ENCODE data around the gene TSPAN18.

TSPAN18 gene

DNA sequence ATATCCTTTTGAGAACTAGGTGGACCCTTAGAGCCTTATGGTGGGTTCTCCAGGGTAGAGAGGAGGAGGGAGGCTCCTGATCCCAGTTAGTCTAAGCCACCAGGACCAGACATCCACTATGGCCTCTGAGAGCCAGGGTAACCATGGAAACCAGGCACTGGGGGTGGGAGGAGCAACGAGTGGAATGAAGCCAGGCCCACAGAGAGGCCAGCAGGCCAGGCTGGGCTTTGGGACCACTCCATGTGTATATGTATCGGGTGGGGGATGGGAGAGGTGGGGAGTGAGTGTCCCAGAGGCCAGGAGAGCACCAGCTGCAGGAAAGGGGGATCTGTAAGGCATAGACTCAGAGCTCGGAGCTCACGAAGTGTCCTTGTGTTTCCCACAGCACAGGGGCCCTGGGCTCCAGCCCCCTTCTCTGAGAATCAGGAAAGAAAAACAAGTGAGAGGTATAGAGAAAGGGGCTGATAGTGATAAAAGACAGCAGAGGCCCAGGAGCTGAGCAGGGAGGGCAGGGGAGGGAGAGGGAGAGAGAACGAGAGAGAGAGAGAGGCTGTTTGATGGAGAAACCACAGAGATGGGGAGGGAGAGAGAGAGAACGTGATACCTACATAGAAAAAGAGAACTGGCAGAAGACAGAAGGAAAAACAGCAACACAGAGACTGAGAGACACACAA, 15.5 kb upstream of the TSPAN18 start:
- no peak for DNase-seq (ENCODE audit: low read depth)

DNA sequence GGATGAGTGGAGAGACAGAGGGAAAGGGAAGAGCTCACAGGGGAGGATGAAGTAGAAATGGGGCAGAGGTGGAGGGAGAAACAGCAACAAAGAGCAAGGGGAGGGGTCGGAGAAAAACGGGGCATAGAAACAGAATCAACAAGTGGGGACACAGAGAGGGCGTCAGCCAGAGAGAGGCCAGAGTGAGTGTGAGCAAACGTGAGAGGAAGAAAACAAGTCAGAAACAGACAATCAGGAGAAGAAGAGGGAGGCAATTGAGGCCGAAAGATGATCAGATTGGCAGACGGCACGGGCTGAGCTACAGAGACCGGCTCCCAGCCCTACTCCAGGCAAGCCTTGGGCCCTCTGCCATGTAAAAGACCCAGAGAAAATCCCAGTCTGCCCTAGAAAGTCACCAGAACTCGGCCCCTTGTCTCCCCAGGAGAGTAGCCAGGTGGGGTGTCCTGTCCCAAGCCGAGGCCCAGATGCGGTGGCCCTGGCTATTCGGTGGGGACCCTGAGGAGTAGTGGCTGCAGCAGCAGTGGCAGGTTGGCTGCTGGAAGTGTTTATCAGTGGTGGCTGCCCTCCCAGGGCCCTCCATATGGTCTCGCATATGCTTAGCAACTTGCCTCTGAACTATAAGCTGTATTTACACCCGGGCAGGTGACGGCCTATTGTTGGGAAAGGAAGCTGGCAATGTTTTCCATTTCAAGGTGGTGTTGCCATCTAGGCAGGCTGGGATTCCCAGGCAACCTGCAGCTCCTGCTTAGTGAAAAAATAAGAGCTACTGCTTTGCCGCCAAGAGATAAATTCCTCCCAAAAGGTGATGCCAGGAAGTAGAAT, 14.8 kb upstream of the TSPAN18 start:
- DNase-seq (ENCODE audit: low read depth), result no peak

DNA sequence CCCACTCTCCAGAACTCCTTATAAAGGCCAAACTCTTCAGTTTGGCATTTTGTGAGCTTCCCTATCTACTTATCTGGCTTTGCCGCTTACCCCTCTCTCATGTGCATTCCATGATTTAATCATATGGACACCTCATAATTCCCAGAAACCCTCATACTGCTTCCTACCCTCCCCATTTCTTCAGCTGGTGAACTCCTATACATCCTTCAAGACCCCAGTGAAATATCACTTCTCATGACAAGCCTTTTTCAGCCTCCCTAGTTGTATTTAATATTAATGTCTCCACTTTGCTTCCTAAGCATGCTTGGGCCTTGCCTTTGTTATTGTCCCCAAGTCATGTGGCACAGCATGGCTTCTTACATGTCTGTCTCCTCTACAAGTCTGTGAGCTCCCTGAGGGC, 13.7 kb upstream of the TSPAN18 start:
- DNase-seq (ENCODE audit: low read depth), result no peak

DNA sequence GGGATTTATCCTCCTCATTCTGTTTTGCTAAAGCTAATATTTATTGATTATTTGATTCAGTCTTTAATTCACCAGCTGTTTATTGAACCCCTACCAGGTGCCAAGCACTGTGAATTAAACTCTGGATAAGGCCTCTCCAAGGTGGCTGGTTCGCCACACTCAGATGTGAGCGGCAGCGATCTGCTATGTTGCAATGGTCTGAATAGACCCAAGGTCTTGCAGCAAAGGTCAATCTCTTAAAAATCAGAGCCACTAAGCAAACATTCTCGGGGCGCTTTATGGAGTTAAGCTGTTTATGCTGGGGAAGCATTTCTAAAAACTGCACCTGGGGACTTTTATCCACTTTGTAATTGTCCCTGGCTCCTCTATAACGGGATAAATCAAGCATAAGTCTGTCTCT, 10.5 kb upstream of the TSPAN18 start:
- DNase-seq (ENCODE audit: low read depth), result no peak

DNA sequence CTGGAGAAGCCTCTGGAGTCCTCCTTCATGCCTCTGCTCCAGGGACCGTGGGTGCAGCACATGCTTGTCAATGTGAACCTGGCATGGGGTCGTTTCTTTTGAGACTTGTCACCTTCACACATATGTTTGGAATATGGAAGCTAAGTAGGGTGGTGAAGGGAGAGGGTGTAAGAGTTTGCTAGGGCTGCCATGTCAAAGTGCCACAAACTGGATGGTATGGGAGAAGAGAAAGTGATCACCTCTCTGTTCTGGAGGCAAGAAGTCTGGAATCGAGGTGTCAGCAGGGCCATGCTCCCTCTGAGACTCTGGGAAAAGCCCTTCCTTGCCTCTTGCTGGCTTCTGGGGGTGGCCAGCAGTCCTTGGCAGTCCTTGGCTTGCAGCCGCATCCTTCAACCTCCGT, 8.7 kb upstream of the TSPAN18 start:
- DNase-seq (ENCODE audit: low read depth), result no peak

DNA sequence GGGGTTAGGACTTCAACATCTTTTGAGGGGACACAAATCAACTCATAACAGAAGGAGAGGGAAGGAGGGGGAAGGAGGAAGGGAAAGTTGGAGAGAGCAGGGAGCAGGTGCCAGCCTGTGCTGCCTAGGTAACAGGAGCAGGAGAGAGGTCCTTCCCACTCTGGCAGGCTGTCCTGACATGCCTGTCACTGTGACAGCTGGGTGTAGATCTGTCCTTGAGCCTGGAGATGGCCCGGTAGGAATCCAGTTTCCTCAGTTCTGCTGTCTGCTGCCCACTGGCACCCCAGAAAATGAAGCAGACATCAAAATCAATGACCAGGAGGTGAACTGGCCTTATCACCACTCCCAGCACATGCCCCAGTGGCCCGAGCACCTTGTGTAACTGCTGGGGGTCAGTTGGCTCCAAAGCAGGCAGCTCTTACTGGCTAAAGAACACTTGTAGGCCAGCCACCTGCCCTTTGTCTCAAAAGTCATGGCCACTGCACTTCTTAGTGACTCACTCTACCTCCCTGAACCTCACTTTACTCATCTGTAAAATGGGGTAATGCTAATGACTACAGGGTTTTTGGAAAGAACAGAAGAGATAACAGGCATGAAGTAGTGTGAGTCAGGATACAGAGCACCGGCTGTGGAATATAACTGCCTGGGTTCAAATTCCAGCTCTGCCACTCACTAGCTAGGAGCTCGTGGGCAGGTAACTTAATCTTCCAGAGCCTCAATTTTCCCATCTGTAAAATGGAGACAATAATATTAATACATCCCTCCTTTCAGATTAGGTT, 8.0 kb upstream of the TSPAN18 start:
- DNase-seq (ENCODE audit: low read depth), result no peak

DNA sequence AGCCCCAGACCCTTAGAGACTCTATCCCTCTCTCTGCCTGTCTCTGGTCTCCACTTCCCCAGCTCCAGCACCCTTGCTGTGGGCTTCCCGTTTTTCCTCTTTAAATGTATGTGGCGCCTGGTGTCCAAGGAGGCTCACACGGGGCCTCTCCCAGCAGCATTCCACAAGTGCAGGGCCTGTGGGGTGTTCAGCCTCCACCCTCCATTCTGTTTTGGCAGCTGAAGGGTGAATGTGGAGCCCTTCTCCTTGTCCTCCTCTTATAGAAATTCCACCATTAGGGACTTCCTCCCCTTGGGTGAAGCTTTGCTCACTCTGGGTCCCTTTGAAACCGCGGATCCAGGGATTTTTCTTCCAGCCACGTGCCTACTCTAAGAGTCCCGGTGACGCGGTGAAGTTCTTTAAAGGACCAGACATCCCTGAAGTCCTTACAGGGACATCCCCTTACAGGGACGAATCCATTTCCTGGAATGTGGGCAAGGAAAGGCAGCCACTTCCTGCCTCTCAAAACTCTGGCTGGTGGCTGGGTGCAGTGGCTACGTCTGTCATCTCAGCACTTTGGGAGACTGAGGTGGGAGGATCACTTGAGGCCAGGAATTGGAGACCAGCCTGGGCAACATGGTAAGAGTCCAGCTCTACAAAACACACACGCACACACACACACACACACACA, 1.6 kb upstream of the TSPAN18 start:
- DNase-seq (ENCODE audit: low read depth), result no peak

DNA sequence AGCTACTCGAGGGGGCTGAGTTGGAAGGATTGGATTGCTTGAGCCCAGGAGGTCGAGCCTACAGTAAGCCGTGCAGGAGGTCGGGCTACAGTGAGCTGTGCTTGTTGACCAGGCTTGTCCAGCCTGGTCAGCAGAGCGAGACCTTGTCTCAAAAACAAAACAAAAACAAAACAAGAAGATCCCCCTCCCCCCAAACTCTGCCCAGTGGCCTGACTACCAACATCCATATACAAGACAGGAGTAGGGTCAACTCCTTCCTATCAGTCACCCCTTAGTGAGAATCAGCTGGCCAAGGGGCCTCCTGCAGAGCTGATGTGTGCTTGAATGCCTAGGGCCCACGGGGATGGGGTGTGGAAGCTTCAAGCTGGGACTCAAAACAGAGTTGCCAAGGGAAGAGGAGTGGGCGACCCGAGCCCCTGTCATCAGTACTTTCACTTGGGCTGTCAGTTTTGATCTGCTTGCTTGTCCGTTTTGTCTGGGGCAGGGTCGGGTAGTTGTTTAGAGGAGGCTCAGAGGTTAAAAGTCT, 942 bp upstream of the TSPAN18 start:
- DNase-seq (ENCODE audit: low read depth), result no peak

DNA sequence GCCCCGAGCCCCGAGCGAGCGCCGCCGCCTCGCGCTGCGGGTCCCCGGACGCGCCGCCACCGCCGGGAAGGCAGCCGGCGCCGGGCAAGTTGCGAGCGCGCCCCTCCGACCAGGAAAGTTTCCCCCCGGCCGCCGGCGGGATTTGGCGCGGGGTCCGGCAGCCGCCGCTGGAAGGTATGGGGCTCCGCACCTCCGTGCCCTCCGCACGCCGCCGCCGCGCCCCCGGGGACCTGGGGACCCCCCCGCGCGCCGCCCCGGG, 281 bp downstream of the TSPAN18 start:
- DNase-seq (ENCODE audit: low read depth), result no peak

DNA sequence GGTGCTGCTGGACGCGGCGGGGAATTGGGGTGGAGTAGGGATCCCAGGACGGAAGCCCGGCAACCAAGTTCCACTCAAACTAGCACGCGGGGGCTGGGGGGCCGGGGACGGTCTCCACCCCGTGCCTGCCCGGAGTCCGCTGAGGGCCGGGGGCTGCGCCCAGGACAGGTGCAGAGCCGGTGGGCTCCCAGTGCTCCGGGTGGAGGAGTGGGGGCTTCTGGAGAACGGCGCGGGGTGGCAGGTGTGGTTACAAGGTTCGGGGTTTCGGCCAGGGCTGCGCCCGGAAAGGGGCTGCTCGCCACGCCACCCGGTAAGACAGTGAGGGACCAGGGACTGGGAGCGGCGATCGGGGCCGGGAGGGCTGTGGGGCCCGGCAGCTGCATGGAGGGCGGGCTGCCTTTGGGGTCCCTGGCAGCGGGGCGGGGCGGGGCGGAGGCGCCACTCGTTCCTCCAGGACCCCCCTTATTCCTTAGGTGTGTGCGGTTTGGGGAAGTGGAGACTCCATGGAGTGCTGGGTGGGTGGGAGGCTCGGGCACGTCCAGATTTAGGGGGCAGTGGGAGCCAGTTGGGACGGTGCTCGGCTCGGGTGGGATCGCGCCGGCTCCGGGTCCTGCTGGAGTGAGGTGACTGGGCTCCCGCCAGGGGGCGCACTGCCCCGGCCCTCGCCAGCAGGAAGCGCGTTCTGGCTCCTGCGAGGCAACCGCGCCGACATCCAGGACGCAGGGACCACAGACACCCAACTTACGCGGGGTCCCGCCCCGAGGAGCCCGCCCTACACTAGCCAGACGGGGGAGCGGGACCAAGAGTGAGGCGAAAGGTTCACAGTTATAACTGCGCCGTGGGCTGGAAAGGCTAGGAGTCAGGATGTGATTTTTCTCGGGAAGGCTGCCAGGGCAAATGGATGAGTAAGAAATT, 868 bp downstream of the TSPAN18 start:
- peak; percentile 73 for DNase-seq (ENCODE audit: low read depth)

DNA sequence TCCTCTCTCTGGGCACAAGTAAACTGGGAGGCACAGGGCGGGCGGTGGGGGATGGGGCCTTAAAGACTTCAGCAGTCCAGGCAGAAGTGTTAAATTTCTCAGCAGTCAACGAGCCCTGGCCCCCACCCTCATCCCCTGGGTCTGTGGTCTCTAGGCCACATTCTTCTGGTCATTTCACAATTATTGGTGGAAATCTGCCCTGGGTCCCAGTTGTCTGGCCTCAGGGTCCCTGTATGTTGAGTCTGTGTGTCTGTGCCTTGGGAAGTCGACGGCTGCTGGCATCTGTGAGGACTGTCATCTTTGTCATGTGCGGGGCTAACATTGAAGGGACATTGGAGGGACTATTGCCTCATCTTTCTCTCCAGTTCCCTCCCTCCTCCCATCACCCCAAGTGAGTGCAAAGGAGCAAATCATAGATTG, 1.7 kb downstream of the TSPAN18 start:
- no peak for DNase-seq (ENCODE audit: low read depth)

DNA sequence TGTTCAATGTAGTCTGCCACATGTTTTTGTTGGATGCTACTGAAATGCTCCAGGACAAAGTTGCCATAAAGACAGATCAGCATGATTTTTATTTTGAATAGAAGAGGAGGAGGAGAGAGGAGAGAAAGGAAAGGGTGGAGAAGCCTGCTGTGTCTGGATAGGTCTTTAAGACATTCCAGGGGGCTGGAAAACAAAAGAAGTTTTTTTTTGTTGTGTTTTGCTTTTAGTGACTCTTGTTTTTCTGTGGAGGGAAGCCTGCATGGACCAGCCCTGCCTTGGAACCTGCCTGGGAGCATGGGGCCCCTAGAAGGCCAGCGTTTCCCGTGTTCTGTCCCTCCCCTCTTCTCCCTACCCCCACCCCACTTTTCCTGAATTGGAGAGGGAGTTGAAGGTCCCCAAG, 2.3 kb downstream of the TSPAN18 start:
- no peak for DNase-seq (ENCODE audit: low read depth)

DNA sequence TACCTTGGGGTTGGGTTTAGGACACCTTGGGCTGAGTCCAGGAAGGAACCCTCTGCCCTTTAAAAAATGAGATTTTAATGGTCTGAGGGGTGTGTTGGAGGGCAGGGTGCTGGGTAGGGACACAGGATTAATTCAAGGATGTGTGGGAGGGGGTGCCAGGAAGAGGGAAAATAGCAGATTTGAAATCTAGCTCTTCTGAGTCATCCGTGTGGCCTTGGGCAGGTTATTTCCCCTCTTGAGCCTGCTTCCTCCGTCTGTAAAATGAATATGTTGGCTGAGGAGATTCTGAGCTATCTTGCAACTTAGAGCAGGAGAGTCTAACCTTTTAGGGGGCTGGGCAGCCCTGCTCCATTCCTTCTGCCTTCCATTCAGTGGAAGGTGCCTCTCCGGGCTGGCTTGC, 3.0 kb downstream of the TSPAN18 start:
- DNase-seq (ENCODE audit: low read depth), result no peak

DNA sequence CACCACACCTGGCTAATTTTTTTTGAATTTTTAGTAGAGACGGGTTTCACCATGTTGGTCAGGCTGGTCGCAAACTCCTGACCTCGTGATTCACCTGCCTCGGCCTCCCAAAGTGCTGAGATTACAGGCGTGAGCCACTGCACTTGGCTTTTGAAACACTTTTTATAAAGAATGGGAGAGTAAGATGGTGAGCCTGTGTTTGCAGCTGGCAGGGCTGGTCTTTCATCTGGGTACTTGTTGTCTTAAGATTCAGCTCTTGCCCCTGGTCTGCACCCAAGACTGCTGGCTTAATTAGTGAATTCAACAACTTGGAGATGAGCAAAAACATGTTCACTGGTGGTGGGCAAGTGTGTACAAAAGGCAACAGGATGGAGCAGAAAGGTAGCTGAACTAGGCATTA, 4.0 kb downstream of the TSPAN18 start:
- DNase-seq (ENCODE audit: low read depth), result no peak

DNA sequence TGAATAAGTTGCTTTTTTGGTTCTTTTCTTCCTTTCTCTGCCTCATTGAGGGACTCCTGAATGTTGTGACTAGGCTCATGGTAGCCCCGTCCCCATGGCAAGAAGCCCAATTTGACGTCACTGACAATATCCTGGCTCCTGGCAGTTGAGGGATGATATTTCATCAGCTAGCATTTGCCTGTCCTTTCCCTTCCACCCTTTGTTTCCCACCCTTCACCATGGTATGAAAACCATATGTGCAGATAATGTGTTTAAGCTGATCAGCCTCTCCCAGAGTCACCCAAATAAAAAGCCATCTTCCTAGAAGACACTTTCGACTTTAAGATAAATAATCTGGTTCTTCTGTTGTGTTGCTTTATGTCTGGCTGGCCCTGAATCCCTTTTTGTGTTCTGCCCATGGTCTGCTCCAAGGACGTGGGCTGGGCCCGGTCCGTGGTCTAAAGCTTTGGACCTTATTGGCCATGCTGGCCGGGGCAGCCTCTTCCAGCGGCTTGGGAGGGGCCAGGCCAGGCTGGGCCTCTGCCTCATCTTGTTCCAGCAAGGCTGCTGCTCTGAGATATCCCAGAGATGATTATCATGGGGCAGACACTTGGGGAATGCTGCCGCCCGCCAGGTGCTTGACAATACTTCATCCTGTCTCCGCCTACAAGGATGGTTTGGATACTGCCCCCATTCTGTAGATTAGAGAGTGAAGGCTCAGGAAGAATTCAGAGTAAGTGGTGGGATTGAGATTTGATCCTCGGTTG, 5.1 kb downstream of the TSPAN18 start:
- no peak for DNase-seq (ENCODE audit: low read depth)

DNA sequence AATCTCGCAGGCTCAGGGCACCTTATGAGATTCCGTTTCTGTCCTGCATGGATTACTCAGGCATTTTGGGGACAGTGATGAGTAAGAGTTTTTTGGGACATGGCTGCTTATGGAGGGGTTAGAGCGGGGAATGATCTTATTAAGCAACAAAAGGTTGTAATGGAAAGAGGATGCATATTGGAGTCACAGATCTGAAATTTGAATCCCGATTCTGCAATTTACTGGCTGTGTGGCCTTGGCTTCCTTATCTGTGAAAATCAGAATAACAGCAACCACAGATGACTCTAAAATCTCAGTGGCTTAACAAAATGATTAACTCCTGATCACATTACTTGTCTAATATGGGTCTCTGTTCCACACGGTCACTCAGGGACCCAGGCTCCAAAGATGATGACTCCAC, 5.8 kb downstream of the TSPAN18 start:
- no peak for DNase-seq (ENCODE audit: low read depth)

DNA sequence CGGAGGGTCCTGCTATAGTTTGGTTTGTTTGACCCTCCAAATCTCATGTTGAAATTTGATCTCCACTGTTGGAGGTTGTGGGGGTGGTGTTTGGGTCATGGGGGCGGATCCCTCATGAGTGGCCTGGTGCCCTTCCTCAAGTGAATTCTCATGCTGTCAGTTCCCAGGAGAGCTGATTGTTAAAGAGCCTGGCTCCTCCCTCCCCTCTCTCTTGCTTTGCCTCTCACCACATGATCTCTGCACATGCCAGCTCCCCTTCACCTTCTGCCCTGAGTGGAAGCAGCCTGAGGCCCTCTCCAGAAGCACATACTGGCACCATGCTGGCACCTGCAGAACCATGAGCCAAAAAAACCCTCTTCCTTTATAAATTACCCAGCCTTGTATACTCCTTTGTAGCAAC, 7.1 kb downstream of the TSPAN18 start:
- DNase-seq (ENCODE audit: low read depth), result no peak

DNA sequence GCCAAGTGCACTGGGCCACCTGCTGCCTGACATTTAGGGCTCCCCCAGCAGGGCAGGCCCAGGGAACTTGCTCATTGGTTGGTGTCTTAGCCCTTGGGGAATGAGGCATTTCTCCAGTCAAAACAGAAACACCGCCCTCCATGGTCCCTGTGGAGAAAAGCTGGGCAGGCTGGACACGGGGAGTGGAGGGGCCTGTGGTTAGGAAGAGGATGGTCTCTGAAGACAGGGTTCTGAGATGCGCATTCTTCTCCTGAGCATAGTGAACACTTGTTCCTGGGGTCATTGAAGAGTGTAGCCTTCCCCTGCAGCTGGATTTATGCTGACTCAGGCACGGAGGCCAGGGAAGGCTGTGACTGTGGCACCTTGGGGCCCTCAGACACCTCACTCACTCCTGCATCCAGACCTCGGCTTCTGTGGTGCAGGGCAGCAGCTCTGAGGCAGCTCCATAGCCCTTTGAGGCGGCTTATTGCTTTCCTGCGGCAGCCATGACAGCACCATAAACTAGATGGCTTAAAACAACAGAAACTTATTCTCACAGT, 8.2 kb downstream of the TSPAN18 start:
- no peak for DNase-seq (ENCODE audit: low read depth)

DNA sequence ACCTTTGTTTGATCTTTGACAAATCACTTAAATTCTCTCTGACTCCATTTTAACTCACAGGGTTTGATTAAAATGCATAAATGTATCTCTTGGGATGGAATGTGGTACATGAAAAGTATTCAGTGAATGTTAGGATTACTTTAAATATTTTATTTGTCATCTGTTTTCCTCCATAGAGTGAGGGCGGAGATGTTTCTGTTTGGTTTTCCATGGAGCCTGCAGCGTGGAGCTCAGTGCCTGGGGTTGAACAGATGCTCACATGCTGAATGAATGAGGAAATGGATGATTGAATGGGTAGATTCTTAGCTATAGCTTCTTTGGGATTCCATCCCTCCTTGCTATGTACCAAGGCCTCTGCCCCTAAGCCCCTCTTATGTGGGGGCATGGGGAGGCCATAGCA, 10.0 kb downstream of the TSPAN18 start:
- no peak for DNase-seq (ENCODE audit: low read depth)
